Thymus (tissue), 11 donors: Measurements from ENCODE around the gene PRR36. TPM values are rescaled to one million over a fixed set of nuclear protein-coding genes. Genes with fewer than 3 reads are reported as not detected.

Experiments
- DNase-seq, 9 donors: peaks; one replicate each; pipeline ENCODE4 v3.0.0-alpha.2; 2013; ENCODE audit warnings: low spot score in 9 of 9, low read depth in 6 of 9, missing footprints in 1 of 9
- H3K27ac ChIP-seq, 2 donors: one replicate each; pipeline ENCODE4 v1.5.1; 2013; ENCODE audit warnings: control low read depth in 1 of 2, low read depth in 1 of 2, low read length in 1 of 2, mild to moderate bottlenecking in 1 of 2, moderate library complexity in 1 of 2
- H3K27me3 ChIP-seq, 2 donors: one replicate each; pipeline ENCODE4 v1.5.1; 2013; ENCODE audit warnings: low read length in 1 of 2; ENCODE audit not compliant: control insufficient read depth in 2 of 2, insufficient read depth in 1 of 2
- H3K36me3 ChIP-seq, 2 donors: one replicate each; pipeline ENCODE4 v1.5.1; 2013; ENCODE audit warnings: low read length in 1 of 2, mild to moderate bottlenecking in 1 of 2, moderate library complexity in 1 of 2; ENCODE audit not compliant: control insufficient read depth in 2 of 2, insufficient read depth in 2 of 2
- H3K4me1 ChIP-seq, 2 donors: one replicate each; pipeline ENCODE4 v1.5.1; 2013; ENCODE audit warnings: low read length in 2 of 2; ENCODE audit not compliant: control insufficient read depth in 2 of 2, insufficient read depth in 2 of 2
- H3K4me3 ChIP-seq, 2 donors: one replicate each; pipeline ENCODE4 v1.5.1; 2013; ENCODE audit warnings: low read length in 2 of 2, control low read depth in 1 of 2, mild to moderate bottlenecking in 1 of 2
- H3K9me3 ChIP-seq, 2 donors: one replicate each; pipeline ENCODE4 v1.5.1; 2013; ENCODE audit warnings: low read length in 1 of 2, mild to moderate bottlenecking in 1 of 2; ENCODE audit not compliant: control insufficient read depth in 2 of 2, insufficient read depth in 1 of 2
- WGBS: extraction: QIAGEN DNeasy Blood & Tissue Kit; methylation state at CpG from one replicate; pipeline ENCODE4 v1.1.7; 2013; 5-methylcytosine and 5-hydroxymethylcytosine counted together
- polyA plus RNA-seq: library from polyadenylated mRNA; stranded (reverse); fragments of 200-250 nt; gene quantifications from one replicate; pipeline ENCODE4 v1.2.3, GENCODE V29; 2013
- total RNA-seq: library from RNA; stranded (reverse); fragments of 120-200 nt; gene quantifications from one replicate; pipeline ENCODE4 v1.2.4, GENCODE V29; 2013
- donor health status: healthy.

PRR36 gene
- total and polyA plus RNA-seq, 2 donors, result 0.09 to 0.16 TPM

DNA sequence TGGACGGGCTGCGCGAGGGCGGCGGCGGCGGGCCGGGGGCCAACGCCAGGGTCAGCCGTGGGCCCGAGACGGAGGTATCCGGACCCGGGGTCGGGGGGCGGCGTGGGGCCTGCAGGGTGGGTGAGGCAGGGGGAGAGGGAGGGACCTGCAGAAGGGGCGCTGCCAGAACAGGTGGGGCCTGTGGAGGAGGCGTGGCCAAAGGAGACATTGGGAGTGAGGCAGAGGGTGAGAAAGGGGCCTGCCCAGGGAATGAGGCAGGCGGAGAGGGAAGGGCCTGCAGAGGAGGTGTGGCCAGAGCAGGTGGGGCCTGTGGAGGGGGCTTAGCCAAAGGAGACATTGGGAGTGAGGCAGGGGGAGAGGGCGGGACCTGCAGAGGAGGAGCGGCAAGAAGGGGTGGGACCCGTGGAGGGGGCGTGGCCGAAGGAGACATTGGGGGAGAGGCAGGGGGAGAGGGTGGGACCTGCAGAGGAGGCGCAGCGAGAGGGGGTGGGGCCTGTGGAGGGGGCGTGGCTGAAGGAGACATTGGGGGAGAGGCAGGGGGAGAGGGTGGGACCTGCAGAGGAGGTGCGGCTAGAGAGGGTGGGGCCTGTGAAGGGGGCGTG lies 4.2 kb downstream of the PRR36 start:
- peak in 2 of 9 donors; percentile 58 to 61 for DNase-seq
- Histone ChIP-seq H3K27ac (no peak overlapping the region), H3K4me3 (peak overlapping the region in 1 of 2 donors; percentile 48), H3K36me3 (no peaks in the 10 kb centered on the region), H3K9me3 (peaks cover 4 to 27% of the 10 kb centered on the region in 2 donors), H3K4me1 (peaks cover 7 to 50% of the 10 kb centered on the region in 2 donors), H3K27me3 (peaks cover 45 to 88% of the 10 kb centered on the region in 2 donors)
- 23% methylated on average over 30 of the region's 30 CpGs for WGBS

DNA sequence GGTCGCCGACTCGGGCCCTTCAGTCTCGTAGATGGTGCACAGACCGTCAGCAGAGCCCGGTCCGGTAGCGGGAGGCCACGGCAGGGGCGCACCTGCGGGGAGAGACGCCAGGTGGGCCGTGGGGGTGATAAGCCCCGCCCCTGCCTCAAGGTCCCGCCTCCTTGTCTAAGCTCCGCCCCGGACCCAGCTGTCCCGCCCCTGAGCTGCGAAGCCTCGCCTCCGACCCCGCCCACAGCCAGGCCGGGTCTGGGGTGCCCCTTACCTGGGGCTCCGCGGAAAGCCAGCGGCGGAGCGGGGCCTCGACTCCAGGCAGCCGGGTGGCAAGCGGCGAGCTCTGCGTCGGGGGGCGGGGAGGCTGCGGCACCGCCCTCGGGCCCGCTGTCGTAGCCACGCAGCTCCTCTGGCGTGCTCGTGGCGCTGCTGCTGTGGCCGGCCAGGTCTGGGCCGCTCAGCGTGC lies 4.7 kb downstream of the PRR36 start:
- Histone ChIP-seq H3K27ac (peak overlapping the region in 1 of 2 donors; percentile 43), H3K4me1 (peaks cover 3 to 45% of the 10 kb centered on the region in 2 donors), H3K9me3 (peaks cover 2 to 27% of the 10 kb centered on the region in 2 donors), H3K27me3 (peaks cover 42 to 88% of the 10 kb centered on the region in 2 donors), H3K4me3 (peak overlapping the region in 1 of 2 donors; percentile 48), H3K36me3 (no peaks in the 10 kb centered on the region)
- 2% methylated on average over 47 of the region's 47 CpGs for WGBS
- peak in 5 of 9 donors; percentile 56 to 77 (median 68) for DNase-seq

DNA sequence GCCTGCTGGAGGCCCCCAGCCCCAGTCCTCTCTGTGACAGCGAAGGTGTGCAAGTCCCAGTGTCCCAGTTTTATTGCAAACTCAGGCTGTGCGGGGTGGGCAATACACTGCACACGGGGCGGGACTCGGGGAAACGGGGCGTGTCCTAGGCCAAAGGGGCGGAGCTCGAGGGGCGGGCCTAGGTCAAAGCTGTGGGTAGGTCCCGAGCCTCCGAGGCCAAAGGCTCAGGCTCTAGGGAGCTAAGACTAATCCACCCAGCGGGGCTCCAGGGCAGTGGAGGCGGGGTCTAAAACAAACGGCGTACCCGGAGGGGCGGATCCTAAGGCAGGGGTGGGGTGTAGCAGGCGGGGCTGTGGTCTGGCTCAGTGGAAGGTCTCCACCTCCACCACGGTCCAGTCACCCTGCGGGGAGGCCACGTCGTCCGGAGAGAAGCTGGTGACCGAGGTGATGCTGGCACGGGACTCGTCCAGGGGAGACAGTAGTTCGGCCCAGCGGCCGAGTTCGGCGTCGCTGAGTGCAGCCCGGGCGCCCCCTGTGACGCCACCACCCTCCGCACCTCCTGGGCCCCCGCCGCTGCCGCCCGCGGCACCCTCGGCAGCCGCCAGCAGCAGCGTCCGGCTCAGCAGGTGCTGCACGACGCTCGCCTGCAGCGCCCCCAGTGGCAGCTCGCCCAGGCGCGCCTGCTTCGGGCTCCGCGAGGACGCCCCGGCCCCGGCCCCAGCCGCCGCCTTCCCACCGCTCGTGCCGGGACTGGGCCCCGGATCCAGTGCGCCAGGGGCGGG lies 5.3 kb downstream of the PRR36 start:
- Histone ChIP-seq H3K27me3 (peaks cover 43 to 88% of the 10 kb centered on the region in 2 donors), H3K9me3 (peaks cover 2 to 27% of the 10 kb centered on the region in 2 donors), H3K4me1 (peaks cover 2 to 43% of the 10 kb centered on the region in 2 donors), H3K36me3 (no peaks in the 10 kb centered on the region), H3K27ac (peak overlapping the region; percentile 37 to 63), H3K4me3 (peak overlapping the region; percentile 25 to 48)
- DNase-seq, result peak; percentile 51 to 93 (median 85)
- under 1% methylated on average over 67 of the region's 67 CpGs for WGBS

DNA sequence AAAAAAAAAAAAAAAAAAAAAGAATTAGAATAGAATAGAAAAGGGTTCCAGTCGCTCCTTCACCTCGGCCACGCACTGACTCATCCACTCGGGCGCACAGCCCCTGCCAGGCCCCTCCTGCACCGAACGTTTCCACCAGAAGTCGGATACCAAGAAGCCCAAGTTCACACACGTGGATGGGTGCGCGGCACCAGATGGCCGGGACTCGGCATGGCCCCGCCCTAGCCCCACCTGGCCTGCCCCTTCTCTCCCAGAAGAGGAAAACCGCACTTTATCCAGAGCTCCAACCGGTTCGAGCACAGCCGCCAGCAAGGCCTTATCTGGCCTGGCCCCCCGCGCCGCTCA lies 5.9 kb downstream of the PRR36 start:
- DNase-seq, result no peak
- H3K9me3 ChIP-seq, result peaks cover 2 to 25% of the 10 kb centered on the region in 2 donors
- peaks cover 43 to 88% of the 10 kb centered on the region in 2 donors for H3K27me3 ChIP-seq
- peaks cover 0 to 3% of the 10 kb centered on the region in 2 donors for H3K36me3 ChIP-seq
- no peak overlapping the region for H3K27ac ChIP-seq
- 12% methylated on average over 21 of the region's 21 CpGs for WGBS
- peak overlapping the region; percentile 25 to 48 for H3K4me3 ChIP-seq
- H3K4me1 ChIP-seq, result peaks cover 2 to 43% of the 10 kb centered on the region in 2 donors

DNA sequence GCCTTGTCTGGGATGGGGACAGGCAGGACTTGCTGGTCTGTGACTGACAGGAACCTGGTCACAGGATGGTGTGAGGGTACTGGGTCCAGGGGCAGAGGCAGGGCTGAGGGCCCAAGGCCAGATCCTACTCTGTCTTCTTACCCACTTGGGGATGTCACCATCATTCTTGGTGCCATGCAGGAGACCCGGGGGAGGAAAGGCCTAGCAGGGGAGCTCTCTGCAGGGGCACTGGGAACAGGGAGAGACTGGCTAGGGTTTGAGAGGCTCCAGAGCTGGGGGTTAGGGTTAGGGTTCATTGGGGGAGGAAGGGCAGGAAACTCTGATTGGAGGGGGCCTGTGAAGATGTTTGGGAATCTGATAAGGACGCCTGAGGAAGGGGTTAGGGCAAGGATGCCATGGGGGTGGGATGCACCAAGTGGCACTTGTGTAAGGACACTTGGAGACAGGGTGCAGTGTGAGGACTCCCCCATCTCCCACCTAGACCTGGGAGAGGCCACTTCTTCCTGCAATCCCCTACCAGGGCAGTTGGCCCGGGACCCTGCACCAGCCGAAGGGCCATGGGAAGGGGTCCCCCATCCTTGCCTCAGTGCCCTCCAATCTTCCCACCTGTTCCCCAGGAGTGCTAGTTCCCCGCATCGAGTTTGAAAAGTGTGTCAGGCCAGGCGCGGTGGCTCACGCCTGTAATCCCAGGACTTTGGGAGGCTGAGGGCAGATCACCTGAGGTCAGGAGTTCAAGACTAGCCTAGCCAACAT lies 6.9 kb downstream of the PRR36 start:
- Histone ChIP-seq H3K4me3 (no peak overlapping the region), H3K9me3 (peaks cover 2 to 17% of the 10 kb centered on the region in 2 donors), H3K27ac (no peak overlapping the region), H3K4me1 (peaks cover 3 to 43% of the 10 kb centered on the region in 2 donors), H3K36me3 (peaks cover 0 to 5% of the 10 kb centered on the region in 2 donors), H3K27me3 (peaks cover 39 to 85% of the 10 kb centered on the region in 2 donors)
- WGBS, result 94% methylated on average over 9 of the region's 9 CpGs
- no peak for DNase-seq

DNA sequence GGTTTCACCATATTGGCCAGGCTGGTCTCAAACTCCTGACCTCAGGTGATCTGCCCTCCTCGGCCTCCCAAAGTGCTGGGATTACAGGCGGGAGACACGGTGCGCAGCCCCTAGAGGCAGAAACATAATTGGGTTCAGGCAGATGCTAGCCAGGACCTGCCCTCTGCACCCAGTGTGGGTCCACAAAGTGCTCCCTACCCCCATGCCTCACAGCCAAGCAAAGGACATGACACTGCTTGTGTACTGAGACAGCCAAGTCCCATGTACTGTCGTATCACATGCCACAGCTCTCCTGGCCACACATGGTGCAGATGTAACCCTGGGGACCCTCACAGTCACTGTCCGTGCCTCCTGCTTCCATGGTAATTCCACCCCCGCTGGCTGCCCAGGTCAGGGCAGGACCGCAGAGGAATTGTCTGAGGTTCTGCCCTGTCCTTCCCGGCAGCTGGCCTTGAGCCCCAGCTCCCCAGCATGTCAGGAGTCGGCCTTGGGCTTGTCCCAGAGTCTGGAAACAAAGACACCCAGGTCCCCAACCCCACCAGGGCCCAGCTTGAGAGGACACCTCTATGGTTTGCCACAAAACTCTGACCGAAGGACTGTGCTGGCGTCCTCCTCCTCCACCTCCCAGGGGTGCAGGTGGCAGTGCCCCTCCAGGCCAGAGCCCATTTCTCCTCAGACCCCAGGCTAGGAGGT lies 7.6 kb downstream of the PRR36 start:
- DNase-seq, result no peak
- H3K27ac ChIP-seq, result no peak overlapping the region
- WGBS, result 86% methylated on average over 12 of the region's 12 CpGs
- peaks cover 10 to 43% of the 10 kb centered on the region in 2 donors for H3K4me1 ChIP-seq
- H3K36me3 ChIP-seq, result peaks cover 0 to 5% of the 10 kb centered on the region in 2 donors
- H3K27me3 ChIP-seq, result peaks cover 37 to 85% of the 10 kb centered on the region in 2 donors
- H3K4me3 ChIP-seq, result no peak overlapping the region
- peaks cover 0 to 9% of the 10 kb centered on the region in 2 donors for H3K9me3 ChIP-seq

DNA sequence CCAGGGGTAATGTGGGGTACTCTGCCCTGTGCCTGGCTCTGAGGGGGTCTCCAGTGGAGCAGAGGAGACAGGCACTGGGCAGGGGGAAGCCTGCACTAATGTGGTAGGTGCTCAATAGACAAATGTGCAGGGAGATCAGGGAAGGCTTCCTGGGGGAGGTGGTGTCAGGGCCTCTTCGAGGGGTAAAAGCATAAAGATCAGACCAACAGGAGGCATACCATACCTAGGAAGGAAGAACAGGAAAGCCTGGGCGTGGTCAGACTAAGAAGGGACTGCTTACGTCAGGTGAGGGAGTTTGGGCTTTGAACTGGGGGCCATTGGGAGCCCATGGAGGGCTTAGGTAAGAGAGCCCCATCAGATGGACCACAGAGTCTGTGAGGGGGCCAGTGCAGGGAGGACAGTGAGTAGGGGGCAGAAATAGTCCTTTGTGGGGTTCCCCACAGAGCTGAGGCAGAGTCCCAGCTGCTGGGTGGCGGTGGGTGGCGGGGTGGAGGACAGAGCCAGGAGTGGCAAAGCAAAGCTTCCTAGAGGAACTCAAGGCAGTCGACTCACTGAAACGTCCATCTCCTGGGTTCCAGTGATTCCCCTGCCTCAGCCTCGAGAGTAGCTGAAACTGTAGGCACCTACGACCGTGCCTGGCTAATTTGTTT lies 8.8 kb downstream of the PRR36 start:
- Histone ChIP-seq H3K4me1 (peaks cover 14 to 46% of the 10 kb centered on the region in 2 donors), H3K36me3 (peaks cover 0 to 5% of the 10 kb centered on the region in 2 donors), H3K4me3 (no peak overlapping the region), H3K27ac (no peak overlapping the region), H3K9me3 (peaks cover 0 to 11% of the 10 kb centered on the region in 2 donors), H3K27me3 (peaks cover 36 to 86% of the 10 kb centered on the region in 2 donors)
- WGBS, result 48% methylated on average over 10 of the region's 10 CpGs
- no peak for DNase-seq

DNA sequence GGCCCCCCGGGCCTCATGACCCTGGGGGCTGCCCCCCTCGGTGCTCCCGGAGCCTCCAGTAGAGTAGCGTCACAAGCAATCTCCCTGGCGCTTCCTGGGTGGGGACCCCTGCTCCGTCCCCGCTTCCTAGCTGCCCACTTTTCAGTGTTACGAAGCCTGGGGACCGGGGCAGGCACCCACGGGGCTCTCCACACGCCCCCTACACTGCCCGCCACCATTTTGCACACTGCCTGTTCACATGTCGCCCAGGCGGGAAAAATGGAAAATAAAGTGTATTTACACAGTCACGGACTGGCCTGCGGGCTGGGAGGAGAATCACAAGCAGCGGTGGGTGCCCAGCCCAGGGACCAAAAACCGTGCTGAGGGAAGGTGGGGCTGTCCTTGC lies 9.5 kb downstream of the PRR36 start:
- H3K4me1 ChIP-seq, result peaks cover 13 to 42% of the 10 kb centered on the region in 2 donors
- no peak overlapping the region for H3K27ac ChIP-seq
- WGBS, result 66% methylated on average over 18 of the region's 18 CpGs
- peaks cover 36 to 89% of the 10 kb centered on the region in 2 donors for H3K27me3 ChIP-seq
- no peak for DNase-seq
- H3K9me3 ChIP-seq, result peaks cover 0 to 9% of the 10 kb centered on the region in 2 donors
- H3K36me3 ChIP-seq, result peaks cover 2 to 5% of the 10 kb centered on the region in 2 donors
- H3K4me3 ChIP-seq, result no peak overlapping the region
